Adrenal gland (tissue), 5 donors: ENCODE data around the gene EFCAB12.

ENCODE experiments used
- POLR2A ChIP-seq, 2 donors: fragments of 450-650 bp; IDR thresholded peaks; one replicate each; pipeline ENCODE4 v1.6.1; 2017; ENCODE audit warnings: antibody characterized with exemption in 2 of 2, mild to moderate bottlenecking in 2 of 2, moderate library complexity in 1 of 2
- TF ChIP-seq, protein P1 (sequence below), 6 experiments: fragments of 450-650 bp in 4 of 6; fragments of 200-600 bp in 2 of 6; sonication (generic) in 1 of 6; IDR thresholded peaks; 1 replicate in 5 of 6; 2 replicates in 1 of 6; pipeline versions ENCODE4 v1.5.1 to v1.8.0; 2016 to 2021; ENCODE audit warnings: antibody characterized with exemption in 6 of 6, mild to moderate bottlenecking in 2 of 6, moderate library complexity in 1 of 6
- donor health status: DM: no; HTN: no; CAD: no.

DNA sequence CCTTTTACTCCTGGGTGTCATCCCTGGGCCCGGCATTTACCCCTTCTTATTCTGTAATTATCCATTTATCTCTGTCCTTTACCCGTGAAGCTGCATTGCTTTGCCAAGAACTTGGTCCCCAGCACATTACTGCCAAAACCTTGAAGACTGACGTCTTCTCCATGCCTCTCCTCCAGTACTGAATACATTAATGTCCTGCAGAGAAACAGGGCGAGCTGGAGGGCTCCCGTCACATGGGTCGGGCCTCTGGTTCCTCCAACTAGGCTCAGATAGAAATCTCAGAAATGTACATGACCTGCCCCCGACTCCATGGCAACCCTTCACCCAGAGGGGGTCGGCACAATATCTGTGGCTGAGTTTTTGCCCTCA is 445 bp downstream of the EFCAB12 start:
- TF ChIP-seq, protein P1, sequence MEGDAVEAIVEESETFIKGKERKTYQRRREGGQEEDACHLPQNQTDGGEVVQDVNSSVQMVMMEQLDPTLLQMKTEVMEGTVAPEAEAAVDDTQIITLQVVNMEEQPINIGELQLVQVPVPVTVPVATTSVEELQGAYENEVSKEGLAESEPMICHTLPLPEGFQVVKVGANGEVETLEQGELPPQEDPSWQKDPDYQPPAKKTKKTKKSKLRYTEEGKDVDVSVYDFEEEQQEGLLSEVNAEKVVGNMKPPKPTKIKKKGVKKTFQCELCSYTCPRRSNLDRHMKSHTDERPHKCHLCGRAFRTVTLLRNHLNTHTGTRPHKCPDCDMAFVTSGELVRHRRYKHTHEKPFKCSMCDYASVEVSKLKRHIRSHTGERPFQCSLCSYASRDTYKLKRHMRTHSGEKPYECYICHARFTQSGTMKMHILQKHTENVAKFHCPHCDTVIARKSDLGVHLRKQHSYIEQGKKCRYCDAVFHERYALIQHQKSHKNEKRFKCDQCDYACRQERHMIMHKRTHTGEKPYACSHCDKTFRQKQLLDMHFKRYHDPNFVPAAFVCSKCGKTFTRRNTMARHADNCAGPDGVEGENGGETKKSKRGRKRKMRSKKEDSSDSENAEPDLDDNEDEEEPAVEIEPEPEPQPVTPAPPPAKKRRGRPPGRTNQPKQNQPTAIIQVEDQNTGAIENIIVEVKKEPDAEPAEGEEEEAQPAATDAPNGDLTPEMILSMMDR (IDR thresholded peaks at IDR 0.05) = no peak
- TF ChIP-seq POLR2A (IDR thresholded peaks at IDR 0.05) = no peak
